ENCODE results near the gene DPF1. TPM values are rescaled to one million over a fixed set of nuclear protein-coding genes. Genes with fewer than 3 reads are reported as not detected.
A peak's percentile ranks its signal among the peaks of the same experiment; 100 is the strongest.

The DPF1 gene
- polyA plus RNA-seq, 6 donors from 2014 or later = 0.20 to 0.41 TPM; not detected in 4

DNA sequence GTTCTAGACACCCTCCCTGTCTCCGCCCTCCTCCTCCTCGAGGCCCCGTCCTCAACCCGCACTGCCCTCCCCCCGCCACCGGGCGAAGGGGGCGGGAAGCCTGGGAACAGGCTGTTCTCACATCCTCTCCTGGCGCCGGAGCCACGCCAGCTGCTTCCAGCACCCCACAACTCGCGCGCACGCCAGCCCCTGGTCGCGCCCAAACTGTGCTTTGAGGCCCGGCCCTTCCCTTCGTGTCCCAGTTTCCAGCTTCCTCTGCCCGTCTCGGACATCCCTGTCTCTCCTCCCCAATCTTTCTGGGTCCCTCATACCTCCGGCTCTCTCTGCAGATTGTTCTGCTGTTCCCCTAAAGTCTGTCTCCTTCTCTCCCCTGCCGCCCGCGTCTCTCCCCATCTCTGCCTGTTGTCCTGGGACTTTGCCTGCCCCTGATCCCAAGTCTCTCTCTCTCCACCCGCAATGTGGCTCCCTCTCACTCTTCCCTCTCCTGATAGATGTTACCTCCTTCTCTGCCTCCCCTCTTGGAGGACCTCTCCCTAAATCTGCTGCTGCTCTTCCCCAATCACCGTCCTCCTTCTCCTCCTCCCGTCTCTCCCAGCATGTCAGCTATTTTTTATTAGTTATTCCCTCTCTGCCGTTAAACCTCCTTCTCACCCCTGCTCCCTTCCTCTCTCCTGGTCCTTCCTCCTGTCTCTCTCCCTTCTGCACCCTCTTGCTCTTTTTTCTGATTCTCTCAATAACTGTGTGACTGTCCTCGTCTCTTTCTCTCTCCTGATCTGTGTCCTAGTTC is 14.2 kb downstream of the DPF1 start:
- no peak for DNase-seq
- ATAC-seq (ENCODE audit: low read depth in 2 of 2) = no peak
- peaks cover 0 to 4% (median 0%) of the 10 kb centered on the region in 7 donors for H3K9me3 Mint-ChIP-seq
- H3K36me3 Mint-ChIP-seq = peaks cover 19 to 27% of the 10 kb centered on the region in 2 donors
- H3K27ac Mint-ChIP-seq = peak overlapping the region in 5 of 6 donors; percentile 44 to 89 (median 71)
- H3K4me3 Mint-ChIP-seq = peak overlapping the region in 6 of 8 donors; percentile 5 to 88 (median 38)
- peaks cover 17 to 47% (median 34%) of the 10 kb centered on the region in 3 donors for H3K27me3 Mint-ChIP-seq
- peaks cover 24 to 36% (median 32%) of the 10 kb centered on the region in 3 donors for H3K4me1 Mint-ChIP-seq

DNA sequence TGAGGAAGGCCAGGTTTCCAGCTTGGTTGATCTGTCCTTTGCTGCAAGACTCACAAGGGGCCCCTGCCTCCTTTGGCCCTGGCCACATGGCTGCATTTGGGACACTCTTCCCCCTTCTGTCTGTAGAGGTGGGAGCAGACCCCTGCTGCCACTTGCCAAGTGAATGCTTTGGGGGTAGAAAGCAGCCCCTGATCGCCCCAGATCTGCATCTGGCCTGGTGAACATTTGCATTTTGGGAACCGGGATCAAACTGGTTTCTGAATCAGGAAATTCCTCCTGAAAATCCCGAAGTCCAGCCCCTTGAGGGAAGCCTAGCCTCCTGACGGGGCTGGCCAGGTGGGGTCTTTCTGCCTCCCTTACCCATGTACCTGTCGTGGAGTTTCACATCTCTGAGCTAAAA is 14.9 kb downstream of the DPF1 start:
- peak overlapping the region in 2 of 8 donors; percentile 5 to 65 for H3K4me3 Mint-ChIP-seq

DNA sequence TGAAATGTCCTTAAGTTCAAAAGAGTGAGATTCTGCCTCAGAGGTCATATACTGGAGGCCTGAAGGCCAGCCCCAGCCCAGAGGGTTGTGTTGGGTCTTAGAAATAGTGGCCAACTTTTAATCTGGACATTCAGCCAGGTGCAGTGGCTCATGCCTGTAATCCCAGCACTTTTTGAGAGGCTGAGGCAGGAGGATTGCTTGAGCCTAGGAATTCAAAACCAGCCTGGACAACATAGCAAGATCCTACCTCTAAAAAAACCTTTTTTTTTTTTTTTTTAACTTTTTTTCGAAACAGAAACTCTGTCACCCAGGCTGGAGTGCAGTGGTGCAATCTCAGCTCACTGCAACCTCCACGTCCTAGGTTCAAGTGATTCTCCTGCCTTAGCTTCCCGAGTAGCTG is 15.5 kb downstream of the DPF1 start:
- Mint-ChIP-seq H3K4me3 (peak overlapping the region in 1 of 8 donors; percentile 32), H3K27me3 (peaks cover 10 to 36% (median 24%) of the 10 kb centered on the region in 3 donors), H3K4me1 (peaks cover 16 to 27% (median 23%) of the 10 kb centered on the region in 3 donors), H3K27ac (peak overlapping the region in 1 of 6 donors; percentile 71), H3K9me3 (peaks cover 0 to 2% (median 0%) of the 10 kb centered on the region in 7 donors), H3K36me3 (peaks cover 21 to 27% of the 10 kb centered on the region in 2 donors)
- DNase-seq = no peak
- ATAC-seq (ENCODE audit: low read depth in 2 of 2) = no peak

More for the DNA sequence above, 14.9 kb downstream of the DPF1 start:
- H3K36me3 Mint-ChIP-seq = peaks cover 21 to 27% of the 10 kb centered on the region in 2 donors
- peaks cover 21 to 31% (median 29%) of the 10 kb centered on the region in 3 donors for H3K4me1 Mint-ChIP-seq
- H3K27ac Mint-ChIP-seq = peak overlapping the region in 2 of 6 donors; percentile 62
- peaks cover 13 to 42% (median 30%) of the 10 kb centered on the region in 3 donors for H3K27me3 Mint-ChIP-seq
- DNase-seq = no peak
- no peak for ATAC-seq (ENCODE audit: low read depth in 2 of 2)
- peaks cover 0 to 4% (median 0%) of the 10 kb centered on the region in 7 donors for H3K9me3 Mint-ChIP-seq

DNA sequence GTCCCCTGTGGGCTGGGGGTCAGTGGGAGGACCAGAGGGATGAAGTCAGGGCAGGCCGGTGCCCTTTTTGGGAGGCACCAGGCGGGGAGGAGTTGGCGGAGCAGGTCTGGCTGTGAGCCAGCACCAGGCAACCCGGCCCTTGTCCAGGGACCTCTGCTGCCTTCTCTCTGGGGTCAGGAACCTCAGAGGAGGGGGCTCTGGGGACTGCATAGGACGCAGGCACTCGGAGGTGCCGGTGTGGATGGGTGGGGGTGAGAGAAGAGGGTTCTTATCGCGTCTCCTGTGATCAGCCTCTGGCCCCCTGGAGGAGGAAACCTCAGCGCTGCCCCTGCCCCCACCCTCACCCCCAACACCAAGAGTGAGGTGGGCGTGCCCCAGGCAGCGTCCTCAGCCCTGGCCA is 16.5 kb downstream of the DPF1 start:
- Mint-ChIP-seq H3K36me3 (peaks cover 26 to 32% of the 10 kb centered on the region in 2 donors), H3K9me3 (peaks cover 0 to 2% (median 0%) of the 10 kb centered on the region in 7 donors), H3K27me3 (peaks cover 10 to 31% (median 18%) of the 10 kb centered on the region in 3 donors), H3K4me1 (peaks cover 16 to 25% (median 22%) of the 10 kb centered on the region in 3 donors), H3K4me3 (no peak overlapping the region), H3K27ac (peak overlapping the region in 1 of 6 donors; percentile 73)
- DNase-seq (no peak), ATAC-seq (ENCODE audit: low read depth in 2 of 2) (no peak)

DNA sequence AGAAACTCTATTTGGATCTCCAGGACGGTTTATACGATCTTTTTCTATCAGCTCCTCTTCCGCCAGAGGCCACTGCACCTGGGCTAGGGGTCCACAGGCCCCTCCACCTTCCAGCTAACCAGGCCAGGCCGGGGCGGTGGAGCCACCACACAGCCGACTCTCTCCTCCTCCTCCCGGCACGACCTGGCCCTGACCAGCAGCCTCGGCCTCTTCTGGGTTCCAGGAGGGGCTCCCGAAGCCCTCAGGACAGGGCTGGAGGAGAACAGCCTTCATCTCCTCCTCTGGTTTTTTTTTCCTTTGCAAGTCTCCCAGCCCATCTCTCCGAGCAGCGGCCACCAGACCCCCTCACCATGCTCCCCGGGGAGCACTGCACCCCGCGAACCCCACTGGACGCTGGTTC is 17.1 kb downstream of the DPF1 start:
- Mint-ChIP-seq H3K9me3 (peaks cover 0 to 2% (median 0%) of the 10 kb centered on the region in 7 donors), H3K27me3 (peaks cover 10 to 33% (median 18%) of the 10 kb centered on the region in 3 donors), H3K4me3 (peak overlapping the region in 1 of 8 donors; percentile 9), H3K36me3 (peaks cover 27 to 38% of the 10 kb centered on the region in 2 donors), H3K27ac (peak overlapping the region in 2 of 6 donors; percentile 14 to 73), H3K4me1 (peaks cover 16 to 25% (median 24%) of the 10 kb centered on the region in 3 donors)
- ATAC-seq (ENCODE audit: low read depth in 2 of 2) (no peak), DNase-seq (no peak)

DNA sequence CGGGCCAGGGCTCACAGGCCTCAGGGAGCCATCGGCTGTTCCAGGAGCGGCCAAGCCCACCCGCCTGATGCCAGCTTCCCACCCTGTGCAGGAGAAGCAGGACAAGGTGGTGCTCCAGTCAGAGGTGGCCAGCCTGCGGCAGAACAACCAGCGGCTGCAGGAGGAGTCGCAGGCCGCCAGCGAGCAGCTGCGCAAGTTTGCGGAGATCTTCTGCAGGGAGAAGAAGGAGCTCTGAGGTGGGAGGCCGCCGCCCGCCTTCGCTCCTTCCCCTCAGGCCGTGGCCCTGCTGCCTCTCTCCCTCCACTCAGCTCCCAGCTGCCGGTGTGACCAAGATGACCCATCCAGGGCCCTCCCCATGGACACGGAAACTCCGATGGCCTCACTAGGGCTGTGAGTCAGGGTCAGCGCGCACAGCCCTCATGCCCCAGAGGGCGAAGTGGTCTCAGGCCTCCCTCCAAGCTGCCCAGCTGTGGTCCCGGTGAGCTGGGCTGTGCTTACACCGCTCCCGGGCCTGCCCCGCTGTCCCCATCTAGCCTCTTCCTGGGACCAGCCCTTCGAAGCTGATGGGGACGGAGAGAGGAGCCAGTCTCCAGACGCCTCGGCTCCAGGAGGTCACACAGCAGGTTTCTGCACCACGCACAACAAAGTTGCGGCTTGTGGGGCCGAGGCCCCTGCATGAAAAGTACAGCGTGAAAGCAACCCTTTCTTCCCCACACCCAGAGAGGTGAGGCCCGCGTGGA is 17.8 kb downstream of the DPF1 start:
- ATAC-seq (ENCODE audit: low read depth in 2 of 2) (no peak), DNase-seq (no peak)
- H3K9me3 Mint-ChIP-seq = peaks cover 0 to 2% (median 0%) of the 10 kb centered on the region in 7 donors
- peaks cover 30 to 45% of the 10 kb centered on the region in 2 donors for H3K36me3 Mint-ChIP-seq
- peaks cover 10 to 33% (median 18%) of the 10 kb centered on the region in 3 donors for H3K27me3 Mint-ChIP-seq
- peak overlapping the region in 1 of 6 donors; percentile 59 for H3K27ac Mint-ChIP-seq
- peaks cover 16 to 25% (median 24%) of the 10 kb centered on the region in 3 donors for H3K4me1 Mint-ChIP-seq
- H3K4me3 Mint-ChIP-seq = no peak overlapping the region

DNA sequence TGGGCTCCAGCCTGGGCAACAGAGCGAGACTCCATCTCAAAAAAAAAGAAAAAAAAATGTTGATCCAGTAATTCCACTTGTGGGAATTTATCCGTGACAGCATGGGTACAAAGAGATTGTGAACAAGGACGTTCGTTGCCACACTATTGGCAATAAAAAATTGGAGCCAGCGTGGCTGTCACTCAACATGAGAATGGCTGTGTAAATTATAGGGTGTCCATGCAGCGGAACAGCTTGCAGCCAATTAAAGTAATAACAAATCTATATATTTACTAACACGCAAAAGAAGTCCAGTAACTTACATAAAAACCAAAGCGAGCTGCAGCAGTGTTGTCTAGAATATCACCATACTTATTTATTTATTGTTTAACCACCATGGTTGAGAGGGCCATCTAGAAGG is 19.3 kb downstream of the DPF1 start:
- peaks cover 2 to 18% (median 4%) of the 10 kb centered on the region in 3 donors for H3K27me3 Mint-ChIP-seq
- H3K36me3 Mint-ChIP-seq = peaks cover 26 to 39% of the 10 kb centered on the region in 2 donors

DNA sequence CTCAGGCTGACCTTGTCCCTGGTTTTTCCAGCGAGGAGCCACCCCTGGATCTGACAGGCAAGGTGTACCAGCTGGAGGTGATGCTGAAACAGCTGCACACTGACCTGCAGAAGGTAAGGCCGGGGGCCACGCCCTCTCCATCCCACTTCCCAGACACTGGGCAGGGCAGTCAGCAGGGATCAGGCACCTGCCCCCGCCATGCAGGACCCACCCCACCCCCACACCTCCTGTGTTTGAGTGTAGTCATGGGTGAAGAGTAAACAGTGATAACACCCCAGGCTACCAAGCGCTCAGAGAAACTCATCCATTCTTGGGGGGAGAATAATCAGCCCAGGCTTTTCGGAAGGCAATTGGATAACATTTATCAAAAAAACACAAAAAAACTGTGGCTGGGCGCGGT is 19.9 kb downstream of the DPF1 start:
- Mint-ChIP-seq H3K4me3 (no peak overlapping the region), H3K9me3 (no peaks in the 10 kb centered on the region), H3K36me3 (peaks cover 26 to 35% of the 10 kb centered on the region in 2 donors), H3K4me1 (peaks cover 0 to 7% (median 5%) of the 10 kb centered on the region in 3 donors), H3K27me3 (peaks cover 0 to 12% (median 0%) of the 10 kb centered on the region in 3 donors), H3K27ac (peak overlapping the region in 1 of 6 donors; percentile 84)
- ATAC-seq (ENCODE audit: low read depth in 2 of 2) (no peak), DNase-seq (no peak)

More for the DNA sequence above, 19.3 kb downstream of the DPF1 start:
- ATAC-seq (ENCODE audit: low read depth in 2 of 2) = no peak
- no peak for DNase-seq
- Mint-ChIP-seq H3K9me3 (peaks cover 0 to under 1% (median 0%) of the 10 kb centered on the region in 7 donors), H3K4me1 (peaks cover 4 to 13% (median 10%) of the 10 kb centered on the region in 3 donors), H3K4me3 (no peak overlapping the region), H3K27ac (no peak overlapping the region)

DNA sequence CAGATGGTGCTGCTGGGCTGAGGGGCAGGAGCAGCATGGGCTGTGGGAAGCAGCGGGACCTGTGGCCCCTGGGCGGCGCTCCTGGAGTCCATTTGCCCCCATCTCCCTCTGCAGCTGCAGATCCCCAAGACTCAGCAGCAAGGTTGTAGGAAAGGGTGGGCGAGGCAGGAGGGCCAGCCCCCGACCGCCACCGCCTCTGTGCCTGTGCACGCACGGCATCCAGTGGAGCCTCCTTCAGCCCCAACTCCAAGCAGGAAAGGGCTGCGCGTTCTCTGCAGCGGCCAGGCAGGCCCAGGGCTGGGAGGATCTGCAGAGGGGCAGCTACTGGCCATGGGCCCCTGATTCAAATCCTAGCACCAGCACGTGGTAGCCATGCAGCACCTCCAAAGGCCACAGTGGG is 20.8 kb downstream of the DPF1 start:
- Mint-ChIP-seq H3K27me3 (peaks cover 0 to 11% (median 0%) of the 10 kb centered on the region in 3 donors), H3K9me3 (no peaks in the 10 kb centered on the region), H3K4me1 (peaks cover 0 to 5% (median under 1%) of the 10 kb centered on the region in 3 donors), H3K27ac (peak overlapping the region in 1 of 6 donors; percentile 24), H3K36me3 (peaks cover 23 to 37% of the 10 kb centered on the region in 2 donors), H3K4me3 (no peak overlapping the region)
- DNase-seq (no peak), ATAC-seq (ENCODE audit: low read depth in 2 of 2) (no peak)

DNA sequence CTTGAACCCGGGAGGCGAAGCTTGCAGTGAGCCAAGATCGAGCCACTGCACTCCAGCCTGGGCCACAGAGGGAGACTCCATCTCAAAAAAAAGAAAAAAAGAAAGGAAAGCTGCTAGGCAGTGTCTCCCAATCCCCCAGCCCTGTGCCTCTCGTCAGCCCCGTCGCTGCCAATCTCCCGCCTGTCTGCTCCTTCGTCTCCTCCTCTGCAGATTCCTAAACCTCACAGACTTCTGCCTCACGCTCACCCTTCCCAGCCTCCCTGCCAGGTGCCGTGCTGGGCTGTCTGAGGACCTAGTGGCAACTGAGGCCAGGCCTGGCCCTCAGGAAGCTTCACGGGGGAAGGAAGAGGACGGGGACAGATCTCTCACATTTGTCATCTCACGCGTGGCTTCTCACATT is 21.5 kb downstream of the DPF1 start:
- ATAC-seq (ENCODE audit: low read depth in 2 of 2) = no peak
- H3K4me1 Mint-ChIP-seq = peaks cover 0 to 5% (median 0%) of the 10 kb centered on the region in 3 donors
- H3K27ac Mint-ChIP-seq = no peak overlapping the region
- peak overlapping the region in 2 of 8 donors; percentile 30 to 70 for H3K4me3 Mint-ChIP-seq
- no peak for DNase-seq
- H3K9me3 Mint-ChIP-seq = no peaks in the 10 kb centered on the region
- peaks cover 0 to 11% (median 0%) of the 10 kb centered on the region in 3 donors for H3K27me3 Mint-ChIP-seq
- H3K36me3 Mint-ChIP-seq = peaks cover 19 to 42% of the 10 kb centered on the region in 2 donors

DNA sequence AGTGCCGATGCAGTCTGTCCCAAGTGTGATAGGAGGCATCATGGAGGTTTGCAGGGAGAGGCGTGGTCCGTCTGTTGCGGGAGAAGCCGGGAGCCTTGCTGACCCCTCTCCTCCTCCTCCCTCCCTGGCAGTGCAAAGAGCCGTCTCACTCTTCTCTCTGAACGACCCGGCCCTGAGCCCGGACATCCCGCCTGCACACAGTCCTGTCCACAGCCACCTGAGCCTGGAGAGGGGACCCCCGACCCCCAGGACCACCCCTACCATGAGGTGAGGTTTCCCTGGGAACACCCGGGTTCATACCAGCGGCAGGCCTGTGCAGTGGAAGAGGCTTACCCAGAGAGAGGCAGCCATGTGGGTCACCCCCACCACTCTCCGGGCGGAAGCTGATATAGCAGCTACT is 22.3 kb downstream of the DPF1 start:
- ATAC-seq (ENCODE audit: low read depth in 2 of 2) = no peak
- Mint-ChIP-seq H3K36me3 (peaks cover 15 to 42% of the 10 kb centered on the region in 2 donors), H3K4me3 (no peak overlapping the region), H3K9me3 (no peaks in the 10 kb centered on the region), H3K4me1 (peaks cover 0 to 5% (median 0%) of the 10 kb centered on the region in 3 donors), H3K27me3 (peaks cover 0 to 4% (median 0%) of the 10 kb centered on the region in 3 donors), H3K27ac (peak overlapping the region in 1 of 6 donors; percentile 79)
- DNase-seq = no peak

DNA sequence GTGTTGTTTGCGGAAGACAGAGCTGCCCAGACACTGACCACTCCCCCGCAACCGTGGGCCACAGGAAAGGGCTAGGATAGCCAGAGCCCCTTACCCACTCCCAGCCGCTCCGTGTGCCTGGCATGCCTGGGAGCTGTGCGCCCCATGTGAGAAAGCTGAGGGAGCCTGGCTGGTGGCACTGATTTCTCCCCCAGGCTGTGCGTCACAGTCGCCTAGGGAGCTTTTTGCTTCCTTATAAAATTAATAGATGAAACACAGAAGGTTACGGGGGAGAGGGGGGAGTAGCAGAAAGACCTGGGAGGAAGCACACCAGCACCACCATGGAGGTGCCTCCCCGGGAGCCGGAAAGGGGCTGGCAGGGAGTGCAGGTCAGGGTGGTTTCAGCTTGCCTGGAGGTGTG is 24.7 kb downstream of the DPF1 start:
- Mint-ChIP-seq H3K27ac (no peak overlapping the region), H3K4me3 (no peak overlapping the region), H3K36me3 (peaks cover 15 to 62% of the 10 kb centered on the region in 2 donors), H3K4me1 (peaks cover 0 to 13% (median 9%) of the 10 kb centered on the region in 3 donors), H3K9me3 (no peaks in the 10 kb centered on the region), H3K27me3 (peaks cover 0 to 4% (median 0%) of the 10 kb centered on the region in 3 donors)
- ATAC-seq (ENCODE audit: low read depth in 2 of 2) (no peak), DNase-seq (no peak)

All from naive B cell (primary cell).